OCI-LY3 (cell line): ENCODE measurements around the gene IL11.

Source experiments
- CTCF ChIP-seq: fragments of 200-600, 300-600 bp; sonication (generic); IDR thresholded peaks from 2 replicates; pipeline ENCODE4 v1.5.1; 2014; ENCODE audit warnings: antibody characterized with exemption, low read length, low read depth
- EZH2phosphoT487 ChIP-seq: fragments of 200-600 bp; shearing (Covaris generic); IDR thresholded peaks from 2 replicates; pipeline ENCODE4 v1.6.1; 2018; ENCODE audit warnings: antibody characterized with exemption, mixed run types, low read depth

- TF ChIP-seq CTCF (no peak), EZH2phosphoT487 (no peak)
These were observed 48.7 kb downstream of the IL11 start for GRCh38 chr19:55321466-55322137.
